ENCODE measurements around the gene WDR62.

- TF ChIP-seq, protein P1, sequence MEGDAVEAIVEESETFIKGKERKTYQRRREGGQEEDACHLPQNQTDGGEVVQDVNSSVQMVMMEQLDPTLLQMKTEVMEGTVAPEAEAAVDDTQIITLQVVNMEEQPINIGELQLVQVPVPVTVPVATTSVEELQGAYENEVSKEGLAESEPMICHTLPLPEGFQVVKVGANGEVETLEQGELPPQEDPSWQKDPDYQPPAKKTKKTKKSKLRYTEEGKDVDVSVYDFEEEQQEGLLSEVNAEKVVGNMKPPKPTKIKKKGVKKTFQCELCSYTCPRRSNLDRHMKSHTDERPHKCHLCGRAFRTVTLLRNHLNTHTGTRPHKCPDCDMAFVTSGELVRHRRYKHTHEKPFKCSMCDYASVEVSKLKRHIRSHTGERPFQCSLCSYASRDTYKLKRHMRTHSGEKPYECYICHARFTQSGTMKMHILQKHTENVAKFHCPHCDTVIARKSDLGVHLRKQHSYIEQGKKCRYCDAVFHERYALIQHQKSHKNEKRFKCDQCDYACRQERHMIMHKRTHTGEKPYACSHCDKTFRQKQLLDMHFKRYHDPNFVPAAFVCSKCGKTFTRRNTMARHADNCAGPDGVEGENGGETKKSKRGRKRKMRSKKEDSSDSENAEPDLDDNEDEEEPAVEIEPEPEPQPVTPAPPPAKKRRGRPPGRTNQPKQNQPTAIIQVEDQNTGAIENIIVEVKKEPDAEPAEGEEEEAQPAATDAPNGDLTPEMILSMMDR (IDR thresholded peaks at IDR 0.05): no peak
- no peak for TF ChIP-seq TCF7L2 (IDR thresholded peaks at IDR 0.05; ENCODE audit: low read depth, low read length)
- no peak for TF ChIP-seq POLR2AphosphoS5 (IDR thresholded peaks at IDR 0.05; ENCODE audit: low read depth, low read length)
- TF ChIP-seq SIN3A (IDR thresholded peaks at IDR 0.05; ENCODE audit: borderline replicate concordance, insufficient read depth, low read depth, low read length): no peak
- TF ChIP-seq, protein P2, sequence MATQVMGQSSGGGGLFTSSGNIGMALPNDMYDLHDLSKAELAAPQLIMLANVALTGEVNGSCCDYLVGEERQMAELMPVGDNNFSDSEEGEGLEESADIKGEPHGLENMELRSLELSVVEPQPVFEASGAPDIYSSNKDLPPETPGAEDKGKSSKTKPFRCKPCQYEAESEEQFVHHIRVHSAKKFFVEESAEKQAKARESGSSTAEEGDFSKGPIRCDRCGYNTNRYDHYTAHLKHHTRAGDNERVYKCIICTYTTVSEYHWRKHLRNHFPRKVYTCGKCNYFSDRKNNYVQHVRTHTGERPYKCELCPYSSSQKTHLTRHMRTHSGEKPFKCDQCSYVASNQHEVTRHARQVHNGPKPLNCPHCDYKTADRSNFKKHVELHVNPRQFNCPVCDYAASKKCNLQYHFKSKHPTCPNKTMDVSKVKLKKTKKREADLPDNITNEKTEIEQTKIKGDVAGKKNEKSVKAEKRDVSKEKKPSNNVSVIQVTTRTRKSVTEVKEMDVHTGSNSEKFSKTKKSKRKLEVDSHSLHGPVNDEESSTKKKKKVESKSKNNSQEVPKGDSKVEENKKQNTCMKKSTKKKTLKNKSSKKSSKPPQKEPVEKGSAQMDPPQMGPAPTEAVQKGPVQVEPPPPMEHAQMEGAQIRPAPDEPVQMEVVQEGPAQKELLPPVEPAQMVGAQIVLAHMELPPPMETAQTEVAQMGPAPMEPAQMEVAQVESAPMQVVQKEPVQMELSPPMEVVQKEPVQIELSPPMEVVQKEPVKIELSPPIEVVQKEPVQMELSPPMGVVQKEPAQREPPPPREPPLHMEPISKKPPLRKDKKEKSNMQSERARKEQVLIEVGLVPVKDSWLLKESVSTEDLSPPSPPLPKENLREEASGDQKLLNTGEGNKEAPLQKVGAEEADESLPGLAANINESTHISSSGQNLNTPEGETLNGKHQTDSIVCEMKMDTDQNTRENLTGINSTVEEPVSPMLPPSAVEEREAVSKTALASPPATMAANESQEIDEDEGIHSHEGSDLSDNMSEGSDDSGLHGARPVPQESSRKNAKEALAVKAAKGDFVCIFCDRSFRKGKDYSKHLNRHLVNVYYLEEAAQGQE (IDR thresholded peaks at IDR 0.05; ENCODE audit: insufficient read depth in 1 of 2, low read depth in 2 of 2, low read length in 1 of 2): no peak
Measured at GRCh38 chr19:36081894-36082293, 27.2 kb downstream of the WDR62 start.
